HL-60 (cell line): ENCODE measurements around the gene DTD1.

Experiments used
- DNase-seq, 2 experiments: peaks; one replicate each; pipeline ENCODE4 v3.0.0-alpha.2; 2010 to 2020; ENCODE audit warnings: low read depth in 1 of 2, low spot score in 1 of 2
- H3K27ac ChIP-seq: fragments of 250-450 bp; sonication (Bioruptor Pico); replicated peaks from 2 replicates; pipeline ENCODE4 v1.5.1; 2020; ENCODE audit warnings: mild to moderate bottlenecking, moderate library complexity
- H3K27me3 ChIP-seq: fragments of 250-450 bp; sonication (Bioruptor Pico); 2 replicates; pipeline ENCODE4 v1.5.1; 2021; ENCODE audit warnings: mild to moderate bottlenecking, moderate library complexity; ENCODE audit not compliant: insufficient read depth, poor library complexity, severe bottlenecking
- H3K4me3 ChIP-seq: replicated peaks from 2 replicates; pipeline ENCODE4 v1.5.1; 2011; ENCODE audit warnings: mild to moderate bottlenecking, control low read depth, low read length; ENCODE audit not compliant: insufficient read depth
- CTCF ChIP-seq: IDR thresholded peaks from one replicate; pipeline ENCODE4 v1.5.1; 2011; ENCODE audit warnings: low read length, control low read depth, inconsistent platforms; ENCODE audit not compliant: insufficient read depth
- GABPA ChIP-seq: IDR thresholded peaks from 2 replicates; pipeline ENCODE4 v1.6.1; 2012; ENCODE audit warnings: low read depth
- POLR2AphosphoS5 ChIP-seq: IDR thresholded peaks from 2 replicates; pipeline ENCODE4 v1.6.1; 2012; ENCODE audit warnings: low read depth
- REST ChIP-seq: IDR thresholded peaks from 2 replicates; pipeline ENCODE4 v1.6.1; 2012; ENCODE audit warnings: low read depth; ENCODE audit not compliant: insufficient replicate concordance
- SPI1 ChIP-seq: IDR thresholded peaks from 2 replicates; pipeline ENCODE4 v1.6.1; 2012; ENCODE audit warnings: low read depth, mild to moderate bottlenecking, borderline replicate concordance

Gene DTD1

GRCh38 chr20:18638768-18639167 lies 50.9 kb downstream of the DTD1 start:
- no peak overlapping the region for H3K27ac ChIP-seq
- H3K27me3 ChIP-seq = no peaks in the 10 kb centered on the region
- H3K4me3 ChIP-seq = no peak overlapping the region
- no peak for TF ChIP-seq REST
- TF ChIP-seq GABPA = no peak
- TF ChIP-seq POLR2AphosphoS5 = no peak
- TF ChIP-seq SPI1 = no peak
- TF ChIP-seq CTCF = no peak
- DNase-seq = no peak

- DNase-seq = no peak
- H3K27me3 ChIP-seq = no peaks in the 10 kb centered on the region
- no peak for TF ChIP-seq GABPA
- TF ChIP-seq CTCF = no peak
- no peak for TF ChIP-seq REST
- H3K4me3 ChIP-seq = no peak overlapping the region
- no peak overlapping the region for H3K27ac ChIP-seq
Observed at GRCh38 chr20:18639501-18639979, 51.7 kb downstream of the DTD1 start.

GRCh38 chr20:18645196-18645745 lies 57.4 kb downstream of the DTD1 start:
- TF ChIP-seq REST (no peak), GABPA (no peak), SPI1 (no peak), CTCF (no peak), POLR2AphosphoS5 (no peak)

More at GRCh38 chr20:18645196-18645745, 57.4 kb downstream of the DTD1 start:
- H3K27me3 ChIP-seq = no peaks in the 10 kb centered on the region
- no peak overlapping the region for H3K27ac ChIP-seq
- no peak overlapping the region for H3K4me3 ChIP-seq
- DNase-seq = no peak
